Measurements from ENCODE around the gene CRACR2A. TPM values are rescaled to one million over a fixed set of nuclear protein-coding genes. Genes with fewer than 3 reads are reported as not detected.

The CRACR2A gene
- total RNA-seq, 1 experiment from 2014 or later, result not detected

GRCh38 chr12:3622021-3622821, 130.7 kb downstream of the CRACR2A start:
- no peak overlapping the region for H3K9ac ChIP-seq (ENCODE audit: low read length)
- no TSS peak for BruUV-seq (replicated peaks)
- no peaks in the 10 kb centered on the region for H4K20me1 ChIP-seq (ENCODE audit: low read length)
- no peaks in the 10 kb centered on the region for H3K79me2 ChIP-seq (ENCODE audit: low read length)
- no peak overlapping the region for H3K4me2 ChIP-seq (ENCODE audit: low read length)
- H3K9me3 ChIP-seq (ENCODE audit: low read length), result no peaks in the 10 kb centered on the region
- TF ChIP-seq CTCF (conservative IDR thresholded peaks at IDR 0.05; ENCODE audit: low read depth, low read length) (no peak), EZH2 (IDR thresholded peaks at IDR 0.05; ENCODE audit: low read length, unreplicated experiment) (no peak), EZH2phosphoT487 (IDR thresholded peaks at IDR 0.05; ENCODE audit: borderline replicate concordance, low read length) (no peak)
- ATAC-seq (no peak), DNase-seq (no peak)
- H3K27ac ChIP-seq (ENCODE audit: low read length), result no peak overlapping the region
- no peaks in the 10 kb centered on the region for H3F3A ChIP-seq (ENCODE audit: low read length, unreplicated experiment)
- POLR2A ChIA-PET (ENCODE audit: unreplicated experiment), result no interaction called here
- H3K4me3 ChIP-seq (ENCODE audit: low read length), result no peak overlapping the region
- no peak overlapping the region for H2AFZ ChIP-seq (ENCODE audit: low read length)
- H3K36me3 ChIP-seq (ENCODE audit: low read depth, low read length), result no peaks in the 10 kb centered on the region
- intact Hi-C loops (cut with micrococcal nuclease), result no loop called here
- no peaks in the 10 kb centered on the region for H3K9me2 ChIP-seq (replicated peaks; ENCODE audit: low read length)
- H3K27me3 ChIP-seq (ENCODE audit: low read length), result peaks cover 44% of the 10 kb centered on the region
- H3K4me1 ChIP-seq (ENCODE audit: insufficient read depth, low read length), result no peaks in the 10 kb centered on the region
- CTCF ChIA-PET, result no interaction called here

GRCh38 chr12:3620856-3621255, 132.1 kb downstream of the CRACR2A start:
- Histone ChIP-seq H3K36me3 (ENCODE audit: low read depth, low read length) (no peaks in the 10 kb centered on the region), H3K9me3 (ENCODE audit: low read length) (no peaks in the 10 kb centered on the region), H4K20me1 (ENCODE audit: low read length) (no peaks in the 10 kb centered on the region), H3K9ac (ENCODE audit: low read length) (no peak overlapping the region), H3K79me2 (ENCODE audit: low read length) (no peaks in the 10 kb centered on the region), H3K4me3 (ENCODE audit: low read length) (no peak overlapping the region), H3F3A (ENCODE audit: low read length, unreplicated experiment) (no peaks in the 10 kb centered on the region), H3K9me2 (replicated peaks; ENCODE audit: low read length) (no peaks in the 10 kb centered on the region), H3K27ac (ENCODE audit: low read length) (no peak overlapping the region), H3K4me2 (ENCODE audit: low read length) (no peak overlapping the region), H2AFZ (ENCODE audit: low read length) (no peak overlapping the region), H3K4me1 (ENCODE audit: insufficient read depth, low read length) (no peaks in the 10 kb centered on the region), H3K27me3 (ENCODE audit: low read length) (peaks cover 46% of the 10 kb centered on the region)
- intact Hi-C loops (cut with micrococcal nuclease), result no loop called here
- ChIA-PET POLR2A (ENCODE audit: unreplicated experiment) (no interaction called here), CTCF (no interaction called here)
- DNase-seq, result no peak
- no TSS peak for BruUV-seq (replicated peaks)
- ATAC-seq, result no peak
- no peak for TF ChIP-seq EZH2 (IDR thresholded peaks at IDR 0.05; ENCODE audit: low read length, unreplicated experiment)
- TF ChIP-seq EZH2phosphoT487 (IDR thresholded peaks at IDR 0.05; ENCODE audit: borderline replicate concordance, low read length), result no peak
- no peak for TF ChIP-seq CTCF (conservative IDR thresholded peaks at IDR 0.05; ENCODE audit: low read depth, low read length)

GRCh38 chr12:3617565-3617964, 135.3 kb downstream of the CRACR2A start:
- CTCF ChIA-PET, result no interaction called here

More at GRCh38 chr12:3617565-3617964, 135.3 kb downstream of the CRACR2A start:
- Histone ChIP-seq H3K4me1 (ENCODE audit: insufficient read depth, low read length) (no peaks in the 10 kb centered on the region), H2AFZ (ENCODE audit: low read length) (no peak overlapping the region), H3K79me2 (ENCODE audit: low read length) (no peaks in the 10 kb centered on the region), H3K9me2 (replicated peaks; ENCODE audit: low read length) (no peaks in the 10 kb centered on the region), H3K9me3 (ENCODE audit: low read length) (no peaks in the 10 kb centered on the region), H3K27me3 (ENCODE audit: low read length) (peaks cover 38% of the 10 kb centered on the region), H3K4me2 (ENCODE audit: low read length) (no peak overlapping the region), H3K36me3 (ENCODE audit: low read depth, low read length) (no peaks in the 10 kb centered on the region), H3K4me3 (ENCODE audit: low read length) (no peak overlapping the region), H3K27ac (ENCODE audit: low read length) (no peak overlapping the region), H4K20me1 (ENCODE audit: low read length) (no peaks in the 10 kb centered on the region), H3K9ac (ENCODE audit: low read length) (no peak overlapping the region), H3F3A (ENCODE audit: low read length, unreplicated experiment) (no peaks in the 10 kb centered on the region)
- no peak for DNase-seq
- no peak for ATAC-seq
- POLR2A ChIA-PET (ENCODE audit: unreplicated experiment), result no interaction called here
- intact Hi-C loops (cut with micrococcal nuclease), result no loop called here
- TF ChIP-seq CTCF (conservative IDR thresholded peaks at IDR 0.05; ENCODE audit: low read depth, low read length), result no peak
- TF ChIP-seq EZH2phosphoT487 (IDR thresholded peaks at IDR 0.05; ENCODE audit: borderline replicate concordance, low read length), result no peak
- TF ChIP-seq EZH2 (IDR thresholded peaks at IDR 0.05; ENCODE audit: low read length, unreplicated experiment), result no peak
- no TSS peak for BruUV-seq (replicated peaks)
